HG02759 (cell line): ENCODE measurements around the gene TIMM10.
"Not testable (repeated sequence)": the region's sequence is repeated elsewhere in the genome, so short reads cannot be mapped to it uniquely, and the experiment has no call there.

Experiments
- ATAC-seq: cut with Tn5 transposase; IDR thresholded peaks from one replicate; pipeline ENCODE4 v1.9.1; 2021; ENCODE audit warnings: mild to moderate bottlenecking, moderate library complexity; ENCODE audit not compliant: unreplicated experiment

TIMM10 gene

GRCh38 chr11:57543593-57543992 is 13.0 kb upstream of the TIMM10 start:
- ATAC-seq = no peak

GRCh38 chr11:57542582-57542981 is 12.0 kb upstream of the TIMM10 start:
- no peak for ATAC-seq

- ATAC-seq = no peak
Measured at GRCh38 chr11:57541169-57541568, 10.6 kb upstream of the TIMM10 start.

DNA sequence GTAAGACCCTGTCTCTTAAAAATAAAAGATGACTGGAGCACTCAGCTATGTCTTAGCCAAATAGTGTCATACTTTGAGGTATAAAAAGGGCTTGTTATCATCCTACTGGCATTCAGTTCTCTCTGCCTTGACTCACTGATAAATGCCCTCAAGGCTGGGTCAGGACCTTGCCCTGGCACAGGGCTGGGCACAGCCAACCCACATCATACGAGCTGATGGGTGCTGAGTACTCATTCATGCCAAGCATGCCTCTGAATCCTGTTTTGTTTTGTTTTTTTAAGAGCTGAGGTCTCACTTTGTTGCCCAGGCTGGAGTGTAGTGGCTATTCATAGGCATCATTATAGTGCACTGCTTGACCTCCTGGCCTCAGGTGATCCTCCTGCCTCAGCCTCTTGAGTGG is 8.8 kb upstream of the TIMM10 start:
- ATAC-seq = no peak

DNA sequence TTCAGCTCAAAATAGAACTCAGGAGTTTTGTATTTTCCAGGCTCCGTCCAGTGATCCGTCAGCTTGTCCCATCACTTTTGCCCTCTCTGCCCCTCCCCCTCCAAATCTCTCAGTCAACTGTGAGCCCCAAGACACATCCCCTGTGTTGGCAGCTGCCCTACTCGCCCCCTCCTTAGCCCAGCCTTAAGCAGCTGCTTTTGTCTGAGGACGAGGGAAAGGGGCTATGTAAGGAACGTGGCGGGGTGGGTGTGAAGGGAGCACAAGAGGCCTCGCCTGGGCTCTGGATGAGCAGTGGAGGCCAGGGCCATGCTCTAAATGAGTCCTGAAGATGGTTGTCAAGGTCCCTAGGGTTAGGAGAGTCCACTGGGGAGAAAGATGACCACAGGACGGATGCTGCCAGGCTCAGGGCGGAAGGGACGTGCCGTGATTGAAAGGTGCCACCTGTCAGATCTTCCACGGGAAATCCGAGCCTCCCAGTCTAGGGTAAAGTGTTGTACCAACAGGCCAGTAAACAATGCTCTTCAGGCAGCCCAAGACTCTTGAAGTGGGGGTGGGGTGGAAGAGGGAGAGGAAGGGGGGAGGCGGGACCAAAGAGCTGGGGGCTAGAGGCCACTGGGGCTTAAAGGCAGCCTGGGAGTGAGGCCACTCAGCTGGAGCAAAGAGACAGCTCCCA is 6.5 kb upstream of the TIMM10 start, which contains the start of gene SMTNL1:
Gene SMTNL1 (plus strand): TSS at position 649 of the 673 bp plus-strand sequence. CDS start 5,048 bp downstream, outside the sequence.
- ATAC-seq = no peak

GRCh38 chr11:57534449-57534848 is 3.9 kb upstream of the TIMM10 start:
- not testable (repeated sequence) for ATAC-seq

DNA sequence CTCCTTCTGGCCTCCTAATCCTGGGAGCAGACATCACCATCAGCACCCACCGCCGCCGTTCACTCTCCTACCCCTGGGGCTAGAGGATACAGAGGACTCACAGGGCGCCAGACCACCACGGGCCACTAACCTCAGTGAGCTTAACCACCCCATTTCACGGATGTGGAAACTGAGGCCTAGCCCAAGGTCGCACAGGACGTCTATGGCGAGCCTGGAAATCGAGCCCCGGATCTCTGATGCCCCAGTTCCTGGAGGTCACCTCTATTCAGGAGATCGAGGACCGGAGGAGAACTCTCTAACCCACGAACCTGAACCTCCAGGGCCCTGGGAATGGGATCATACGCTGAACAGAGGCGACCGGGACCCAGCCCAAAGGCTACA is 349 bp downstream of the TIMM10 start:
- no peak for ATAC-seq

DNA sequence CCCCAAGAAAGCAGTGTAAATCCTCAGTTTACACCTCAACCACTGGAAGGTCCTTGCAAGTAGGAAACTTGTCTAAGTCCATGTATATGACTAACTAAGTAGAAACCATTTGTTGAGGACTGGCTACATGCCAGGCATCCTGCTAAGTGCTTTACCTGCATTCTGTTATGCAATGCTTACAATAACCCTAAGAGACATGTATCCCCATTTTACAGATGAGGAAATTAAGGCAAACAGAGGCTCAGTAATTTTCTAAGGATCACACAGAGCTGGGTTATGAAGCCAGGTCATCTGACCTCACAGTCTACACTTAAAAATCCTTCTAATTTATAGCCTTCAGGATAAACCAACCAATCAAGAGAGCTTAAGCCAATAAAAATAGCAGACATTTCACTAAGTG is 1.5 kb downstream of the TIMM10 start:
- no peak for ATAC-seq

GRCh38 chr11:57527056-57527631 is 3.4 kb downstream of the TIMM10 start:
- ATAC-seq = no peak

- no peak for ATAC-seq
Measured at GRCh38 chr11:57523419-57523818, 7.1 kb downstream of the TIMM10 start.

GRCh38 chr11:57521116-57521515 is 9.4 kb downstream of the TIMM10 start:
- no peak for ATAC-seq

DNA sequence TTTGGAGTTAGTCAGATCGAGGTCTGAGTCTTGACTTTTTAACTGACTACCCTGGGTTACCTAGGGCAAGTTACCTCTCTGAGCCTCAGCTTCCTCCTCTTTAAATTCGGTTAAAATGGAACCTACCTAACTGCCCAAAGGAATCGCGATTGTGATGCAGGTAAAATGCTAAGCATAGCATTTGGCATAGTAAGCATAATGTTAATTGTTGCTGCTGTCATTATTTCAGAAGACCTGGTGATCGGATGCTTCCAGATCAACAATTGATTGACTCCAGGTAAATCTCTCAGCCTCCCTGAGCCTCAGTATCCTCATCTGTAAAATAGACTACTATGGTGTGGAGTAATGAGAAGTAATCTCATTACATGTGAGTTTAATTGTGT is 14.5 kb downstream of the TIMM10 start:
- ATAC-seq = no peak

GRCh38 chr11:57515332-57516060 is 15.1 kb downstream of the TIMM10 start, which contains the start of gene SLC43A1:
Gene SLC43A1, minus strand, starts transcription at chr11:57515702. Its CDS starts 1,591 bp downstream, at chr11:57514111.
- peak; percentile 49 for ATAC-seq

DNA sequence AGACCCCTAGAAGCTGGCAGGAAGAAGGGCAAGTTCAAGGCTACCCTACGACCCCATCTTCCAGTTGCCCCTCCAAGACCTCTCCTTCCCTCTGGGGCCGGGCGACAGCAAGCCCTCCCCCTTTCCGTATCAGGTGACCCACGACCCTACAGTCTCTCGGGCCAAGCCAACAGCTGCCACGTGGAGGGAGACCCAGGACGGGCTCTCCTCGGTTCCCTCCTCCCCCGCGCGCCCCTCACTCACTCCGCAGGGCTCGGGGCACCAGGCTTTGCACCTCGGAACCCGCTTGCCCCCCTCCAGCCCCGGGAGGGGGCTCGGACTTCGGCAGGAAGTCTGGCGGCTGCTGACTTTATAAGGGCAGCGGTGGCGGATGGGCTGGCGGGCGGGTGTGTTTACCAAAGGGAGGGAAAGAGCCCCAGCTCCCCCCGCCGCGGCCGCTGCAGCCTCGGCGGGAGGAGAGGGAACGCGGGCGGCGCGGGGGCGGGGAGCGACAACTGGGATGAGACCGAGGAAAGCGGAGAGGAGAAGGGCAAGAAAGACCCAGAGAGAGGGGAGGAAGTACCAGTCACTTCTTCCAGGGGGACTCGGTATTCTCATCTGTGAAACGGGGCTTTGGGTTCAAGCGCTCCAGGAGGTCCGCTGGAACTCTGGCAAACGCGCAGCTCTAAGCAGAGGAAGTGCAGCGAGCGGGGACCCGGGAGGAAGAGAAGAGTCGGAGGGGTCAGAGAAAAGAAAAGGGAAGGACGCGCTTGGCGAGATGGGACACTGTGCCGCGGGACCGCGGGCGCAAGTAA is 15.8 kb downstream of the TIMM10 start:
- ATAC-seq = peak; percentile 53

DNA sequence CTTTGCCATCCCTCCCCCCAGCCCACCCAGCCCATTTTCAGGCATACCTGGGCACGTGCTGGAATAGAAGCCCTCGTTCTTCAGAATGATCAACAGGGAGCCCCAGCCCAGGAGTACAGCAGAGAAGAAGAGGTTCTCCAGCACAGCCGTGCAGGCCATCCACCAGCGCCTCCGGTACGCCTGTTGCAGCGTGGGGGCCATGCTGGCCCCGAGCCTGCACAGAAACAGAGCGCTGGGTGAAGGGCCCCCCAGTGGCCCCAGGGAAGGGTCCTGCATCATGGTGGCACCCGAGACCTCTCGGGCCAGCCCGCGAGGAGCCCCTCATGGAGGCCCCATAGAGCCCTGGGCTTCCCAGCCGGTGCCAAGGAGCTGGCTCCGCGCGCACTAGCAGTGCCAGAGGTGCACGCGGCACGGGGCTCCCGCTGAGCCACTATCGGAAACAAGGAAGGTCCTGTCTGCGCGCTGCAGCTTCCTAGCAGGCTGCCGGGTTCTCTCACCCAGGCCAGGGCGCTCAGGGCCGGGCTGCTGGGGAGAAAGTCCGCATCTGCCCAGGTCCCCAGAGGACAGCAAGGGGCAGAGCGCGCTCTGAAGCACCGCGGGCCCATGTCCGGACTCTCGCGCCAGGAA is 16.5 kb downstream of the TIMM10 start:
- peak; percentile 44 for ATAC-seq

DNA sequence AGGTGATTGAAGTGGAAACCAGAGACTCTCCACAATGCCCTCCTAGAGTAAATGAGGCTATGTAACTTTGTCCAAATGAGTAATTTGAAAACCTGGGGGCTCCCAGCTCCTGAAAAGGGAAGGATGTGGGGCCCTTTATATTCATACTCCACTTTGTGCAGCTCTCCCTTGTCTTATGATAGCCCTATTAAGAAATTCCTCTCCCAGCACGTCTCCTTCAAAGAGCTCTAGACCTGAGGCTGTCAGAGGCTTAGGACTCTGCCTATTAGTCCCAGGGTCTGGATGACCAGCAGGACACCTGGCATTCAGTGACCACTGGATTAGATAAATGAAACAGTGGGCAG is 17.1 kb downstream of the TIMM10 start:
- no peak for ATAC-seq

- no peak for ATAC-seq
Measured at GRCh38 chr11:57512646-57513451, 17.7 kb downstream of the TIMM10 start.

GRCh38 chr11:57511741-57512430 is 18.7 kb downstream of the TIMM10 start:
- no peak for ATAC-seq

GRCh38 chr11:57508341-57509170 is 22.0 kb downstream of the TIMM10 start:
- ATAC-seq = no peak
